G401 (cell line): Measurements from ENCODE around the gene FN1. TPM values are rescaled to one million over a fixed set of nuclear protein-coding genes. Genes with fewer than 3 reads are reported as not detected.

Source experiments
- DNase-seq: peaks from one replicate; pipeline ENCODE4 v3.0.0-alpha.2; 2015; ENCODE audit warnings: low spot score
- in situ Hi-C: cut with HindIII; loops from 2 replicates; pipeline ENCODE4 v1.10.0; 2016; ENCODE audit warnings: low sequenced_read_pairs, mixed read lengths
- total RNA-seq: library from RNA; depleted of rRNA; stranded (reverse); fragments of >200 nt; shearing (Covaris generic); gene quantifications from 2 replicates; pipeline ENCODE4 v1.2.3, GENCODE V29; 2014

FN1 gene
- total RNA-seq, 1 experiment from 2014 or later: 0.27 TPM

DNA sequence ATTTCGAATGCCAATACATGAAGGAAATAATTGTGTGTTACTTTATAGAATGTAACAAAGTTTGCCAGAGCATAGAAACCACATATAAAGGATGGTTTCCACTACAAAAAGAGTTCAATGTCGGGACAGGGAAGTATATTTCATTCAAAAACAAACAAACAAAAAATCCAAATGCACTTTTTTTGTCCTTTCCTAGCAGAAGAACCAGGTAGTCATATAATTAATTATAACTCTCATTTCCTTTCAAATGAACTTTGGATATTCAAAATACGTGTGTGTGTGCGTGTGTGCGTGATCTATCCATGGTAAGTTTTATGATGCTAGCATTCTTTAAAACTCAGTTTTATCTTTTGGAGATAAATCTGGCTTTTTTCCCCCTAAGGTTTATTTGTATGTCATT, 8.3 kb downstream of the FN1 start:
- in situ Hi-C loops: no loop called here

DNA sequence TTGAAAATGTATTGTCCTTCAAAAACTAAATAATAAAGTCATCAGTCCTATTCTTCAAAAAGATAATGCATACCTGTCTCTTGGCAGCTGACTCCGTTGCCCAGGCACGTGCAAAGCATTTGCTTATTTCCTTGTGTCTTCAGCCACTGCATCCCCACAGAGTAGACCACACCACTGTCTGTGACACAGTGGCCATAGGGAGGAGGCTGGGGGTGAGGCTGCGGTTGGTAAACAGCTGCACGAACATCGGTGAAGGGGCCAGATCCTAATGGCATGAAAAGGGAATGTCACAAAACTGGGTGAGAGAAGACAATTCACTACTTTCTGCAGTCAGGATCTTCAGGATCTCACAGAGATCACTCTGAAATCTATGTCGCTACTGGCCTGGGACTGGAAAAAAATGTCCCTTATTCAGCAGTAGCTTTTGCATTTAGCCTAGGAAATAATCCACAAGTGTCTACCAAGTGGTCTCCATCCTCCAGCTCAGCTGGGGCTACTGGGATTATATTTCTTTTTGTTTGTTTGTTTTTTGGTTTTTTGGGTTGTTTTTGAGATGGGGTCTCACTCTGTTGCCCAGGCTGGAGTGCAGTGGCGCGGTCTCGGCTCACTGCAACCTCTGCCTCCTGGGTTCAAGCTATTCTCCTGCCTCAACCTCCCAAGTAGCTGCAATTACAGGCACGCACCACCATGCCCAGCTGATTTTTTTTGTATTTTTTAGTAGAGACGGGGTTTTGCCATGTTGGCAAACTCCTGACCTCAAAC, 10.7 kb downstream of the FN1 start:
- in situ Hi-C loops: no loop called here
- DNase-seq: no peak

More for the DNA sequence above, 8.3 kb downstream of the FN1 start:
- DNase-seq: no peak

DNA sequence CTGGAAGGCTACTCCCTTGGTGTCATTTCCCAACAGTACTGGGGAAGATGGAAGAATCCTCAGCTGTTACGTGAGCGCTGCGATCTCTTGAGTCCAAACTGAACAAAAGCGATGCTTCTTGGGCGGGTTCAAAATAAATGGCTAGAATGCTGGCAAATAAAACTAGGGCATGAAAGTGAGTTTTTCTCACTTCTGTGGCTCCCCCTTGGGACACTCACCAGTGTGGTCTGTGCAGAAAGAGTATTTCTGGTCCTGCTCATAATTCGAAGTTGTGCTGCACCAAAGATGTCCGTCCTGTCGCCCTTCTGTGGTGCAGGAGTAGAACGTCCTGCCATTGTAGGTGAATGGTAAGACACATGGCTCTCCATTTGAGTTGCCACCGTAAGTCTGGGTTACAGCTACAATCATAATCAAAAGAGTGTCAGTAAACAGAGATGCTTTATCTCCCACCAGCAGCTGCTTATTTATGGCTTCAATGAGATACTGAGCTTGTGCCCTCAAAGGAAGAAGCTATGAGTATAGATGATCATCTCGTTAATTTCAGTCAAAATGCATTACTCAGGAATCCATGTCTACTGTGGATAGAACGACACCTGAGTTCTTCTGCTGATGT, 11.8 kb downstream of the FN1 start:
- DNase-seq: no peak
- in situ Hi-C loops: no loop called here

DNA sequence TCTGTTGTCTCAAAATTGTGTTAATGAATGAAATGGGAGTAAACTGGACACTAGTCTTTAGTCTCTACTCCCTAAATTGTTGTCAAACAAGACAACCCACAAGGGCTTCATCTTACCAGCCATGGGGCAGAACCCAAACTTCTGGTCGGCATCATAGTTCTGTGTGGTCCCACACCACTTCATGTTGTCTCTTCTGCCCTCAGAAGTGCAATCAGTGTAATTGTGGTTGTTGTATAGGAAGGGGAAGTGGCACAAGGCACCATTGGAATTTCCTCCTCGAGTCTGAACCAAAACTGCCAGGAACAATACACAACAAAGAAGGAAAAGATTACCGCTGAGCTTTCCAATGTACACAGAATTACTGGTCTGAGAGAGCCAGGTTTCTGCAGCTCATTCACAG, 12.6 kb downstream of the FN1 start:
- in situ Hi-C loops: no loop called here
- no peak for DNase-seq

DNA sequence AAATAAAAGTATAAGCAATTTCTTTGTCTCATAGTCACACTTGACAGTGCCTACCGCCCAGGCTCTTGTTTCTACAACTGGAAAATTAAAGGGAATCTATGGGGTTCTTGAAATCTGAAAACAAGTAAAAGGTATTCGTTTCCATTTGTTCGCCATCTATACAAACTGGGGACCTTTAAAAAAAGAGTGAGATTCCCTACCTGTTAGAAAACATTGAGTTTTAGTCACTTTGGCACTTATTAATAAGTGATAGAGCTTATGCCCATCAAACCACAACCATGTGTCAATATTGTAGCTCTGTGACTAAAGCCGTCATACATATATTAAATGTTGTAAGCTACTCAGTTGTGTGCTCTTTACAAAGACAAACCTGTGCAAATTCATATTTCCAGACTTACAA, 13.2 kb downstream of the FN1 start:
- in situ Hi-C loops: no loop called here
- DNase-seq: no peak

DNA sequence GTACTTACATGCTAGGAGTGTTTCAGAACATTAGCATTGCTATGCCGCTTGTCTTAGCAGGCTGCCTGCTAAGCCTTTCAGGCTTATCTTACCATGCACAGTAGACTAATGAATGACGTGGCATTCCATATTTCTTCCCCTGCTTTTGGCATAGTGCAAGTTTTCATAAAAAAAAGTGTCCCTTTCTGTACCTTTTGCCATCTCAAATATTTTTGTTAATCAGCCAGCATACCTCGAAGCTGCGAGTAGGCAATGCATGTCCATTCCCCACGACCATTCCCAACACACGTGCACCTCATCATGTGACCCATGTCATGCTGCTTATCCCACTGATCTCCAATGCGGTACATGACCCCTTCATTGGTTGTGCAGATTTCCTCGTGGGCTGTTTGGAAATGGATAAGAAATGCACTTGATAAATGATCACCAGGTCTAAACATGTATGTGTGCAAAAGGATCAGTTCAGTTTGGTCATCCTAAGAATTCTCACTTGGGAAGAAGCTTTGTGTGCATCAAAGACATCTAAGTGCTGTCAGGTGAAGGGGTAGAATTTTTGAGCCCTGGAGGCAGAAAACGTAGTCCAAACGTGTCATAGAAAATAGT, 13.9 kb downstream of the FN1 start:
- DNase-seq: no peak
- in situ Hi-C loops: no loop called here

DNA sequence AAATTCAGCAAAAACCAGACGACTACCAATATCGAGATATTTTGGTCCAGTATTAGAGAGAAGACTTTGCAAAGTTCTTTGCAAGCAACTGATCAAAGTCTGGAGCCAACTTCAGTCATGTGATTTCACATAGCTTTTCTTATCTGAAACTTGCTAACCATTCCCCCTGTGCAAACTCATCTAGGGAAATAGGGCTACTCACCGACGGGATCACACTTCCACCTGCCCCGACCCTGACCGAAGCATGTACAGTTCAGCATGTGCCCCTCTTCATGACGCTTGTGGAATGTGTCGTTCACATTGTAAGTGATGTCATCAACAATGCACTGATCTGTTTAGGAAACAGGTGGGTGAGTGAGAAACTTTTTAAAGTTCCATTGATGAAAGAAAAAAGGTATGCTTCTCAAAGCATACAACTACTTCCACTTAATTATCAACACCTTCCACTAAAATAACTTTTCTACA, 15.4 kb downstream of the FN1 start:
- in situ Hi-C loops: no loop called here
- no peak for DNase-seq

DNA sequence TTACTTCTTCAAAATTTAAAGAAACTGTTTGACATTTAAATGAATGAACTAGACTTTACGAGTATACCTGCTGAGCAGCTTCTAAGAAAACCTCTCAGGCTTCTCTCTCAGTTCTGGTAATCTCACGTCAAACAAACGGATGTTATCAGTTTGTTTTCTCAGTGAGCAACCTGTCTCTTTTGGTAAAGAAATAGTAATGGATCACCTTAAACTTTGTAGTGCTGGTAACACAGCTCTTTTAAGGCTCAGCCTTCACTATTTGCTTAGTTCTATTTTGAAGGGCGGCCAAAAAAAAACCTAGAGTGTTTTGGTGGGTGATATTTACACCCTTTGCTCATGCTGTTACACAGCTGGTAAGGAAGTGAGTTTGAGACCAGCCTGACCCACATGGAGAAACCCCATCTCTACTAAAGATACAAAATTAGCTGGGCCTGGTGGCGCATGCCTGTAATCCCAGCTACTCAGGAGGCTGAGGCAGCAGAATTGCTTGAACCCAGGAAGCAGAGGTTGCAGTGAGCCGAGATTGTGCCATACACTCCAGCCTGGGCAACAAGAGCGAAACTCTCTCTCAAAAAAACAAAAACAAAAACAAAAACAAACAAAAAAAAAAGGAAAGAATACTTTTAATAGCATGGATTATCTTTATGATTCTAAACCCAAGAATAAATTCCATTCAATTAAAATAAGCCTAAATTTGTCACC, 15.9 kb downstream of the FN1 start:
- no peak for DNase-seq
- in situ Hi-C loops: no loop called here

DNA sequence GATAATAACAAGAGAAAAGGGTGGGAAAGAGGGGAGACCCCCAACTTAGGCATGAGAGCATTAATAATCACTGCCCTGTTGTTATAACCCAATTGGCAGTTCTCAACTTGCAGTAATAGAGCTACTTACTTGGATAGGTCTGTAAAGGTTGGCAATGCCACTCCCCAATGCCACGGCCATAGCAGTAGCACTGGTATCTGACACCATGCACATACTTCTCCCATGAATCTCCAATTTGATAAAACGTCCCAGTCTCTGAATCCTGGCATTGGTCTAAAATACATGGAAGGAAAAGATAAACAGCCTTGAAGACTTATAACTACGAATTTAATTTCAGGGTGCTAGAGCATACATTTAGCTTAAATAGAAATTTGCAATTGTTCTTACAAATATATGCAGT, 16.8 kb downstream of the FN1 start:
- in situ Hi-C loops: no loop called here

DNA sequence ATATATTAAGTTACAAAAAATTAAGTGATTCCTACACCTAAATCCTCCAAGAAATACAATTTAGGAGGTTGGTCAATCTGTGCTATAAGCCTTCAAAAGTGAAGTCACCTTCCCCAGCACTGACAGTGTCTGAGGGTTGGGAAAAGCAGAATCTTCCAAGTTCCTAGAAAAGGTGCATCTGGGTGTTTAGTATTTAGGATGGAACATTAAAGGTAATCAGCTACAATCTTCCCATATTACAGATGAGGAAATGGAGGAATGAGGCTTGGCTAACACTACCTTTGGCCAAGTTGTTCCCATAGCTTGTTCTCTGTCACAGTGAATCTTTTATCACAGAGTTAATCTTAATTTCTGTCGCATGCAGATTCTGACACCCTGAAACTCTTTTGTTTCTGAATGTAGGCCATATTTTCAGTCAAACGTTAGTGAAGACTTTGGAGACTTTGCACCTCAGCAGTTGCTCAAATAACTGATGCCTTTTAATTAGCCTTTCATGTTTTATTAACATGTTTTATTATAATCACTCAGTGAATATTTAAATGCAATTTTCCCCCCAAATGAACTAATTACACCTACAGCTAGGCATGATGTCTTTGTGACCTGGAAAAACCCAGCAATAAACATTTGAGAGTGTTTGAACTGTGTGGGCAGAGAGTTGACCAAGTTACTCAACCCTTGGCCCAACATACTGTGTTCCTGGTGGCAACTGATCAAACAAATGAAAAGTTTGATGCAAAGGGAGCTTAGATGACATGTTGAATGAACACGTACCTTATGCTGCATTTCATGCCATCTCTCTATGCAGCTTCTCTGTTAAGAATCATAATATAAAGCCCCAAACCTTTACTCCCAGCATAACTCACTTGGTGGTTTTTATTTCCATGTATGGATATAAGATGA, 17.6 kb downstream of the FN1 start:
- DNase-seq: no peak
- in situ Hi-C loops: no loop called here

More for the DNA sequence above, 16.8 kb downstream of the FN1 start:
- DNase-seq: no peak

DNA sequence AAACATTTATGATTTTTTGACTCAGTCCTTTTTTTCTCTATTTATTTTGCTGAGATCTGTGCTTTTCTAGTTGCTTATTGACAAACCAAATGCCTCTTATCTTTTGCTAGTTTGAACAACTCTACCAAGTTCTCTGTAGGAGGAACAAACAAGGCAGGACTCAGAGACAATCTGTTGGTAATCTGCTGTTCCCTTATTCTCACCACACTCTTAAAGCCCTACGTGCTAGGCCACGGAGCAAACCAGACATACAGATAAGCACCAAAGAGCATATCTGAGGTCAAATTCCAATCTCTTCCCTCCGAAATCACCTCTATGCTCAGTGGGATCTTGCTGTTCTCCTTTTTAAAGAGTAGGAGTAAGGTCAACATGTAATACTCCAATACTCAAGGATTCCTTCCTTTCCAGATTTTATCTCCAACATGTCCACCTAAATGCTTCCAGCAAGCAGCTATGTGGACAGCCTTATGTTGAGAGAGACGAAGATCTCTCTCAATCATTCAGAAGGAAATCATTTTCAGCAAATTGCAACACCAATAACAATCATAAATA, 18.4 kb downstream of the FN1 start:
- in situ Hi-C loops: no loop called here
- DNase-seq: no peak

DNA sequence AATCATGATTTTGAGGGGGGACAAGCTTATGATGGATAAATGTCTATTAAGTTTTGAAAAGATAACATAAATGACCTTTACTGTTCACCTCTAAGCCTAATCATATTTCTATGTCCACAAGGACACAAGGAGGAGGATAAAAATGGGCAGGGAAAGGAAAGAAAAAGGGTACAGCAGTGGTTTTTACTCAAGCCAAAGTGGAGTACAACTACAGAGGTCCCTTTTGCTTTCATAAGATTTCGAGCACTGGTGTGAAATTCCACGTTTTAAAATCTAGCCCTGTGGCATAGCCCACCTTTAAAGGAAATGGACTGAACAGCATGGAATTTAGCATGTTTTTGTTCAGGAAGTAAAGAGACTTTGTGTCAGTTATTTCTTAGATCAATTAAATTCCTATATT, 19.2 kb downstream of the FN1 start:
- DNase-seq: no peak
- in situ Hi-C loops: no loop called here

DNA sequence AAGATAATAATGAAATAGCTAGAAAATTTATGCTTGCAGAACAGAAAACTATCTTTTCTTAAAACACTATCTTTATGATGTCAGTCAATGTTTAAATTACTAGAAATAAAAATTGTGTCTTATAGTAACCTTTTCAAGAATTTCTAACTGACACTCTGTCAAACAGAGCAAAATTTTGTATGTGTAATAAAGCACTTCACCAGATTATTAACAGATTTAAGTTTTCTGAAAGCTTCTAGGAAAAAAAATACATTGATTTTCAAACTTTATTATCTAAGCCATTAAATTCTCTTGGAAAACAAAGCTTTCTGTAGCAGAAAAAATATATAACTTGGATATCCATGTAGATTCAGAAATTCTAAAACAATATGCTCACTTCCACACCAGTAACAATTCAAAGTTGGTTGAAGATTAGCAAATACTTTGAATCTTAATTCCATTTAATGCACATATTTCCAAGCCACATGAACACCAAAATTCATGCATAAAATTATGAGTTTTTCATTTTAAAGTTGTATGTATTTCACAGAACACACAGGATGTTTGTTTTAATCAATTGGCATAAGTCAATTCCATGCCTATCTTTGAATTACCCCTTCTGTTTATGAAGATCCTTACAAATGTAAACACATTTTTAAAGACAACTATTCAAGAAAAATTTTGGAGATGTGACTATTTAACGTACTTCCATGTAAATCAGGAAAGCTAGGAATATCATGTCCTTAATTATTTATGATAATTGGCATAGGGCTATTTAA, 19.9 kb downstream of the FN1 start:
- in situ Hi-C loops: no loop called here
- no peak for DNase-seq

DNA sequence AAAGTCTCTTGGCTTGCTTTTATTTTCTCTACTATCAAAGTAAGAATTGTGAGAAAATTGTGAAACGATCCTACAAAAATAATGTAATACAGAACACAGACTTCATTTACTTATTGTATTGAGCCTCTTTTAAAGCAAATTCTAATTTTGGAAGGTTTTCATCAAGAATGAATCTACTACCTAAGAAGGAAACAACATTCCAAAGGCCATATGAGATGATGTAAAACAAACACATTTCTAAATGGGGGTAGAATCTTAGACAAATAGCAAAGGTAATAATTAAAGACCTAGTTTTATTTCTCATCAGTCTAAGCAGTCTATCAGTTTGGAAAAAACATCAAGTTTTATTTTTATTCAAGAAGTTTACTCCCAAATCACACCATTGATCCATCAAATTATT, 20.6 kb downstream of the FN1 start:
- DNase-seq: no peak
- in situ Hi-C loops: no loop called here

DNA sequence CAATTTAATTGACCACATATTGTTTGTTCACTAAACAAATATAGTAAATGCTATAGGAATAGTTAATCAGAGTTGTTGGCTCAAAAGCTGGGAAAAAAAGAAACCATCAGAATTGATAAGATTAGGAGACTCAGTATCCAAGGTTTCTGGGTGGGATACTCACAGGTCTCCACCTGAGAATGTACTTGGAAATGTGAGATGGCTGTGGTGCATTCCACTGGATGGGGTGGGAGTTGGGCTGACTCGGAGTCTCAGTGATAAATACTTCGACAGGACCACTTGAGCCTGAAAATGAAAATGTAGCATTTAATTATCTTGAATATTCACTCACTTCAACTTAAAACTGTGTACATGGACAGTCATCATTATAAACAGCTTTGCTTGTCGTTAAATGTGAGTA, 21.2 kb downstream of the FN1 start:
- no peak for DNase-seq
- in situ Hi-C loops: no loop called here

DNA sequence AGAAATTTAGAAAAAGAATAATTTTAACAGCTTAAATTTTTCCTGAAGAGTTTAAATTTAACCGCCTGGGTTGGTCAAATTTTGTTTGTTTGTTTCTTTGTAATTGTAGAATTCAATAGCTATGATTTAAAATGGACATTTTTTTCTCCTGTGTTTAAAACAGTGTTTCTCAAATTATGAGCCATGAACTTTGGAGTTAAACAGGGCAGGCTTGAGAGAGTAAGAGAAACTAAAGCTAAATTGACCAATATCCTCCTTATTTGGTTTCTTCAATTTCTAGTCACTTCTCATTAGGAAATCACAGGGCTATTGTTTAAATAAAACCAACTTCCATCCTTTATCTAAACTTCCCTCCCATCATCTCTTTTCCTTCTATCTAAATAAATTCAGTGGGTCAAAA, 21.9 kb downstream of the FN1 start:
- in situ Hi-C loops: no loop called here
- DNase-seq: no peak

DNA sequence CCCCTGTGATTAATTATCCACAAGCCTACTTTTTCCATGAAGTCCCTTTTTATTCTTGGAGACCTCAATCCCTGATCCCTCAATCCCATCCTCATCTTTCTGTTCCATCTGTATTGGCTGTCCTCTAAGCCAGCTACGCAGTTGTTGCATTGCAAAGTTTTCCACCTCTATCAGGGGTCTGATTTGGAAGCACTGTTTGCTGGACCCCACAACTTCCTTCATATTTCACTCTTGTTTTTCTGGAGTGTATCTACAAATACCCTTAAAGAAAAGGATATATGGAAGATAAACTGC, 22.4 kb downstream of the FN1 start:
- in situ Hi-C loops: no loop called here
- no peak for DNase-seq

DNA sequence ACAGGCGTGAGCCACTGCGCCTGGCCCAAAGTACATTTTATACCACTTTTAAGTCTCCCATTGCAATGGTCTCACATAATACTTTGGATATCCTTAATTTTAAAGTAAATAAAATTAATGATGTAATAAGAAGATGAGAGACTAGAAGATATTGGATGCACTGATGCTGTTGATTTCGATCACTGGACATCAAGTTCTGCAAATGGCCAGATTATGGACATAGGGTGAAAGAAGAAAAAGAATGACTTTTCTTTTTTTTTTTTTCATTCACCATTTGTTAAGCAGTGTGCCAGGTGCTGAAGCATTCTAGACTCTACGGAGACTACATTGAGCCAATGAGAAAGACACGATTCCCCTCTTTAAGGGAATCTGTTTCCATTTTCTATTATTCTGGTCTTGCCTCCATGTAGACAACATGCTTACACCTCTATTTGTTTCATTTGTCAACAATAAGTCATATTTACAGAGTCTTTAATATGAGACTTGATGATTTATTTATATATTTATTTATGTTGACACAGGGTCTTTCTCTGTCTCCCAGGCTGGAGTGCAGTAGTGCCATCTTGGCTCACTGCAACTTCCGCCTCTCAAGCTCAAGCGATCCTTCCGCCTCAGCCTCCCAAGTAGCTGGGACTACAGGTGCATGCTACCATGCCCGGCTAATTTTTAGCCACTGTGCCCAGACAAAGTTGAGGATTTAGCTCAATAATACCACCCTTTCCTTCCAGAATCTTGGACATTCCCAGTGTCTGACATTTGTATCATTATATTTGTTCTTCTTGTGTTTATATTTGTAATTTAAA, 23.7 kb downstream of the FN1 start:
- in situ Hi-C loops: no loop called here
- no peak for DNase-seq
